CMK (cell line): ENCODE data around the gene KDR.

Experiments
- DNase-seq: peaks from one replicate; pipeline ENCODE4 v3.0.0-alpha.2; 2010; ENCODE audit warnings: low read depth

Gene KDR

DNA sequence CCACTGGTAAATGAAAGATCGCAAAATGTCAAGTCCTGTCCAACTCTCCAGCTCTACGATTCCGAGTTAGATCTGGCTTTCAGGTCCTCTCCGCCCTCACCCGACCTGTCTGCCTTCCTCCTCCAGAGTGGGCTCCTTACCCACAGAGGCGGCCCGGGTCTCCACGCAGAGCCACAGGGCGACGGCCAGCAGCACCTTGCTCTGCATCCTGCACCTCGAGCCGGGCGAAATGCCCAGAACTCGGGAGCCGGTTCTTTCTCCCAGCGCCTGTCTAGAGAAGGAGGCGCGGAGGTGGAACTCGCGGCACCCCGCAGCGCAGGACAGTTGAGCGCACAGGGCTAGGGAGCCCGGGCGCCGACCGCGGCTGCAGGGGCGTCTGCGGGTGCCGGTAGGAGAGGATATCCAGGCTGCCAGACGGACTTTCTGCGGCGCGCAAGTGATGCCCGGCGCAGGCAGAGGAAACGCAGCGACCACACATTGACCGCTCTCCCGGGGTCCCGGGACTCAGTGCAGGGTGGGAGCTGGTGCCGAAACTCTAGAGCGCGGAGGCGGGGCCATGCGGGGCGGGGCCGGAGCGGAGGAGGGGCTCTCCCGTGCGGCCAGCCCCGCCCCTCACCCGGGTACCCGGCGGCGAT, at the start of gene KDR:
Gene KDR (minus strand): TSS at position 509 of the 635 bp plus-strand sequence. CDS start 302 bp downstream, at position 207.
- no peak for DNase-seq

DNA sequence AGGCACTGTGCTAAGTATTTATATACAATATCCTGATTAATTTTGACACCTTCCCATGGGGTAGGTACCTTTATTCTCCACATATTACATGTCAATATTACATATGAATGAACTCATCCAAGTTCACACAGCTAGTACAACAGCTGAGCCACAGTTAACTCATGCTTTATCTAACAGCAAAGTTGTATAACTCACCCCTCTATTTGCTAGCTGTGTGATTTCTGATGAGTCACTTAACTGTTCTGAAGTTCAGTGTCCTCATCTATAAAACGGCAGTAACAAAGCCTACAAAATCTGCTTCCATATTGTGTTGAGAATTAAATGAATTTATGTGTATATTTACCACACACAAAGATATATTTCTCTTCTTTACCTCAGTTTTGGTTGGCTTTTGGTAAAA, 48.2 kb upstream of the KDR start:
- no peak for DNase-seq

DNA sequence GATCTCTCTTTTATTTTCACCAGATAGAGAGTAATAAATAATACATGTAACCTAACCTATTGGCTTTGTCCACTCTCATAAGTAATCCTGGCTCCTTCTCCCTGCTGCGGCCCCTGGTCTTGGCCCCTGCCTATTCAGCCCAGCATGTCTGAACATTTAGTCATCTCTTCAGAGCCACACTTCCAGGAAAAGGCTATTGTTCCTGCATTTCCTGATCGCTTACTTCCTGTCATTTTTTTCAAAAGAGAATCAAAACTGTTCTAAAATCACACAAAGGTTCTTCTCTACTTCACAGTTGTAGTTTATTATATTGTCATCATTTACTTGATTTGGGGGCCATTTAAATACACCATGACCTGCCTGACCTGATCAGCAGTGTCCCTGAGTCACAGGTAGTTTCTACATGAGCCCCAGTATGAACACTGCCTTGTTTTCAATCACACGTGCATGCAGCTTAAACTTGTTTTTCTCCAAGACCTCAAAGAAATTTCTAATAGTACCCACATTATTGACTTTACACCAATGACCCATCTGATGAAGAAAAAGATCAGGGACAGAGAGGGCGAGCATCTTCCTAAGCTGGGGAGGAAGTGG, 47.4 kb upstream of the KDR start:
- DNase-seq: no peak

DNA sequence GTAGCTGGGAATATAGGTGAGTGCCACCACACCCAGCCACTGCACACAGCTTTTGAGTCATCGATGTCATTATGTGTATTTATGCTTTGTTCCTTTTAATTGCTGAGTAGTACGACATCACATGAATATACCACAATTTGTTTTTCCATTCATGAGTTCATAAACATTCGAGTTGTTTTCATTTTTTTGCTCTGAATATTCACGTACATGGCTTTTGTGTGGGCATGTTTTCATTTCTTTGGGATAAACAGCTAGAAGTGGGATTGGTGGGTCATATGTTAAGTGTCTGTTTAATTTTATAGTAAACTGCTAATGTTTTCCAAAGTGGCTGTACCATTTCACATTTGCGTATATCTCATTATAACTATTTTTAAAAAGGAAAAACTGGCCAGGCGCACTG, 45.1 kb upstream of the KDR start:
- DNase-seq: no peak

DNA sequence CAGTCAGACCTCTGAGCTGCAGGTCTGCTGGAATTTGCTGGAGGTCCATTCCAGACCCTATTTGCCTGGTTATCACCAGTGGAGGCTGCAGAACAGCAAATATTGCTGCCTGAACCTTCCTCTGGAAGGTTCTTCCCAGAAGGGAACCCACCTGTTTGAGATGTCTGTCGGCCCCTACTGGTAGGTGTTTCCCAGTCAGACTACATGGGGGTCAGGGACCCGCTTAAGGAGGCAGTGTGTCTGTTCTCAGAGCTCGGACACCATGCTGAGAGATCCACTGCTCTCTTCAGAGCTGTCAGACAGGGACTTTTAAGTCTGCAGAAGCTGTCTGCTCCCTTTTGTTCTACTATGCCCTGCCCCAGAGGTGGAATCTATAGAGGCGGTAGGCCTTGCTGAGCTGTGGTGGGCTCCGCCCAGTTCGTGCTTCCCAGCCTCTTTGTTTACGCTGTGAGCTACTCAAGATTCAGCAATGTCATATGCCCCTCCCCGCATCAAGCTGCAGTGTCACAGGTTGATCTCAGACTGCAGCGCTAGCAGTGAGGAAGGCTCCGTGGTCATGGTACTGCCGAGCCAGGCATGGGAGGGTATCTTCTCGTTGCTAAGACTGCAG, 44.1 kb upstream of the KDR start:
- peak; percentile 46 for DNase-seq

DNA sequence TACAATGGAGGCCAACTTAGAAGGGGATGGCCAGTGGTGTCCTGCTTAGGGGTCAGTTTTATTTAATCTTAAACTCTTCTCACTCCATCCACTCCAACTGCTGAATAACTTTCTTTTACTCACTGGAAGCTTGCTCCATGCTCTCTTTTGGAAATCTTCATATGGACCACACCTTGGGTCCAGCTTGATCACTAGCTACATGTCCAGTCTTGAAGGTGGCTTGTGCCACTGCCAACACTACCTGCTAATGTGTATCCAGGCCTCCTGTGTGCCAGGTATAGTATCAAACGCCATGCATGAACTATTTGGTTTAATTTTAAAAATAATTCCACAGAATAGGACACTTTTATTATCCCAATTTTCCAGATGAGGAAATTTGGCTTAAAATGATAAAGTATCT, 37.0 kb upstream of the KDR start:
- DNase-seq: no peak

DNA sequence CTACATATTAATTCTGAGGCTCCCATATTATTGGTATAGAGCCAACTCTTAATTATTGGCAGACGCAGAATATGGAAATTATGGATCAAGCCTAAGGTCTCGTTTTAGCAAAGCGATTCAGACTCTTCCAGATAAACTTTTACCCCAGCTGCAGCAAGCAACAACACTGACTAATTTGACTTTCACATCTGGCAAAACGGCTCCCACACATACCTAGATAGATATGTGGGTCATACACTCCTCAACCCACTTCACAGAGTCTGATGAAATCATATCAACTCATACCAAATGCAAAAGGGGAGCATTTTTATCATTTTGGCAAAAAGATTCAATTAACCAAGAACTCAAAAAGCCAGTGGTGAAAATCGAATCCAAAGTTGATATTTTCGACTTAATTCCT, 36.3 kb upstream of the KDR start:
- DNase-seq: no peak

DNA sequence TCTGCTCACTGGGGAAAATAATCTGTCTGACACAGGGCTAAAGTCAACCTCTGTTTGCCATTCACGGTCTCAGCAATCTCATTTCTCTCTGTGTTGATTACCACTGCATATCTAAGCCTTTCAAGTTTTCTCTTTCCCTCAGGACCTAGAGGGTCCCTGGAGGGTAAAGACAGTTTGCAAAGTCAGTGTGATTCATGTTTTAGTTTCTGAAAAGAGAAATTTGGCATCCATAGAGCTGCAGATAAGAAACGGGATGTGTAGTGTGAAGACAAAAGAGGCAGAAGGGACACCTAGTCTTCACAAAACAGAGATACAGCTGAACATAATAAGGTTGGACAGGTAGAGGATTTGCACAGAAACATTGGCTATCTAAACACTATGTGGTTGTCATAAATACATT, 34.5 kb upstream of the KDR start:
- no peak for DNase-seq

DNA sequence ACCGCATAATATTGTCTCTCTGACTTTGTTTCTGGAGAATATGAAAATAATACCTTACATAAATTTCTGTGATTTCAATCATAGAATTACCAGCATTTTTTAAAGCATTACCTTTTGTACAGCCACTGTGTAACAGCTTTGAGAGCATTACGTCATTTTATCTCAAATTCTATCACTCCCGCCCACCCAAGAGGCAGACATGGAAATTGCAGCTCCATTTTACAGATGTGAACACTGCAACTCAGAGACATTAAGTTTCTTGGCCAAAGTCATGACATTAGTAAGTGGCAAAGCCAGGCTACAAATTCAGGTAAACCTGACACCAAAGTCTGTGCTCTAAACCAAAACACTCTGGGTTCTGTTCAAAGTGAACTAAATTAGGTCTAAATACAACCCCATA, 33.6 kb upstream of the KDR start:
- no peak for DNase-seq

DNA sequence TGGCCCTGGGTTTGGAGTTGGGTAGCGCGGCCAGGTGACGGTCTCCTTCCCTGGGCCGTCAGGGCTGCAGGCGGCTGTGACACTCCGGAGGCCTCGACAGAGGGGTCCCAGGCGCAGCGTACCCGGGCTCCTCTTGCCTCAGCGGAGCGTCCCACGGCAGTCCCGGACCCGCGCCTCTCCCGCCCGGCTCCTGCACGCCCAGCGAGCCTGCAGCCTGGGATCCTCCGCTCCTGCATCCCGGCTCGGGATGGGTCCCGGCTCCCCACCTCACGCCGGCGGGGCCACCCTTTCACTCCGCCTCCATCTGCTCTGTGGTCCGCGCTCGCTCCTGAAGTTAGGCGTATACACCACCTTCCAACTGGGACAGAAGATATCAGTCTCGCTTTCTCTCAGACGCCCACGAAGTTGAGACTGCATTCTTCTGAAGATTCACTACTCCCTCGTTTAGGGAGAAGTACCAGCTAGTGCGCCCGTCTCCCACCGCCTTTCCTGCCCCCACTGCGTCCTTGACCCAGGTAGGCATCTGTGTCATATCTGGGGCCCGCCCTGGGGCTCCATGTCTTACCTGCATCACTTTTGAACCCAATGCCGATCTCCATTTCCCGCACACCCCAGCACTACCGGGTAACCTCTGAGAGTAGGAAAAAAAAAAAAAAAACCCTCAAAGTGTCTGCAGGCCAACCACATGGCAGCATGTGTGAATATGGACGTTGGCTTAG, 32.3 kb upstream of the KDR start:
- no peak for DNase-seq

DNA sequence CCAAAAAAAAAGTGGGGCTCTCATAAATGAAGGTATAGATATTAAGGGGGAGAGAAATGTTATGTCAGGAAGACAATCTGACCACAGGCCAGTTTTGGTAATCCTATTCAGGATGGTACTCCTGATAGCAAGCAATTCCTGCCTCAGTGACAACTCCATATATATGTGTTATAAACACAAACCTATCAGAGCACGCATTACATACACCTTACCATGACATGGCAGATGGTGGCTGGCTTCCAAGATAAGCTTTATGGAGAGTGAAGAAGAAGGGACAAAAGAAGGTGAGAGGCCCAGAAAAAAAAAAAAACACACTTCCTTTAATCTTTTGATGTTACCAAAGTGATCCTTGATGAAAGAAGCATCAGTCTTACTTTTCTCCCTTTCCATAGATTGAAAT, 29.5 kb upstream of the KDR start:
- DNase-seq: peak; percentile 30

DNA sequence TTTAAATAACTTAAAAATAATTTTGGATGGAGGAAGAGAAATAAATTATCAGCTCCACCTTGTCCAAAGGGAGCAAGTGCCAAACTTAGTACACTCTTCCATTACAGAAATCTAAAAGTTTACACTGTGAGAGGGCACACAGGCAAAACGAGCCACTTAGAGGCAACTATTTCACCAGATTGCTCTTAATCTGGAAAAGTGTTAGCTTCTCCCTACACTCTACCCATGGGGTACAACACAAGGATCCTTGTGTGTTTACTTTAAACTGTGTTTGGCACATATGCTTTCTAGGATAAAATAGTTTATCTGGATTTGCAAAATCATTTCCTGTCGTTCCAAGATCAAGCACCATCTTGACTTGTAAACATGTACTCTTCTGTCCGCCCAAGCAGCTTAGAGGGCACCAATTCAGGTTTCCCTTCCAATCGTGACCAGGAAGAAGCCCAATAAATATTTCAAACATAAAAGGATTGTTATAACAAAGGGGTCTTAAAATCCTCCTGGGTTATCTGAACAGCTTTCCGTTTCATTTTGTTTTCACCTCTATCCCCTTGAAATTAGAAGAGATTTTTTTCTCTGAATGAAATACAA, 29.0 kb upstream of the KDR start:
- no peak for DNase-seq

DNA sequence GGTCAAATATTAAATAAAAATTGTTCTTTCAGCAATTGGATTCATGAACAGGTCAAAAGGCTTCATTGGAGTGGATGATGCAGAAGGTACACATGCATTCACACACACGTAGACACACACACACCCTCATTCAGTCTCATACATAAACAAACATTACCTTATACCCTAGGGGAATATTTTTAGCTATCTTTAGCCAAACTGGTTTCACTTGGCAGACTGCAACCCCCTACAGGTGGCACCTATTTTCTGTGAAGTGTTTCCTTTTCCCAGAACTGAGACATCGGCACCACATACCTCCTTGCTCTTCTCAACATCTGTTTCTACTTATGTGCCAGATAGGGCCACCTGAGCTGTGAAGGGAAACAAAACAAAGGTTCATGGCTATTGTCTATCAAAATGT, 18.5 kb upstream of the KDR start:
- DNase-seq: no peak

DNA sequence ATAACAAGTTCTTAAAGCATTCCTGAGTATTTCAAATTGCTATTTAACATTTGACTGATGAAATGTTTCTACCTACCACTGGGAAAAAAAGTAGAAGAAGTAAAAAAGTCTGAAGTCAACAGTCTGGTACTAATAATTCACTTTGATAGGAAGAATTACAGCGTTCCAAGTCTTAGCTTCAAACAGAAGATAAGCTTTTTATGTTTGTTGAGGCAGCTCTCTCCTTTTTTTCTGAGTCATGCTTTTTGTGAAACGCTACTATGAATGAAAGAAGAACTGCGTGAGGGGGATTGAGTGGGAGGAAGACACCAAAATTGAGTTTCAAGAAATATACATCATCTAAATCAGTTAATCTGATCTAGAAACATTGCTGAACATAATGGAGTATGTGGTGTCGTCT, 13.0 kb upstream of the KDR start:
- DNase-seq: no peak

DNA sequence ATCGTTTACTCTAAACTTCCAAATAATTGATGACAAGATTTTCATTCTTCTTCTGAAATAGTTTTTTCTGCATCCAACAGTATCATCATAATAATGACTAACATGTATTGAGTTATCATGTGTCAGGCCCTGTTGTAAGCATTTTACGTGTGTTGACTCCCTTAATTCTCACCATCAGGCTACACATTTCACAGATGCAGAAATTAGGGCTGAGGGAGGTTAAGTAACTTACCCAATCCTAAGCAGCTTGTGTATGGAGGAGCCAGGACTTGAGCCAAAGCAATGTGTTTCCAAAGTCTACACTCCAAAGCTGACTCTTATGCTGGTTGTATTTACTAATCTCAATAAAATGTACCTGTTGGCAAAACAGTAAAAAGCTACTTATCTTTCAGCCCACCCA, 11.2 kb upstream of the KDR start:
- DNase-seq: no peak

DNA sequence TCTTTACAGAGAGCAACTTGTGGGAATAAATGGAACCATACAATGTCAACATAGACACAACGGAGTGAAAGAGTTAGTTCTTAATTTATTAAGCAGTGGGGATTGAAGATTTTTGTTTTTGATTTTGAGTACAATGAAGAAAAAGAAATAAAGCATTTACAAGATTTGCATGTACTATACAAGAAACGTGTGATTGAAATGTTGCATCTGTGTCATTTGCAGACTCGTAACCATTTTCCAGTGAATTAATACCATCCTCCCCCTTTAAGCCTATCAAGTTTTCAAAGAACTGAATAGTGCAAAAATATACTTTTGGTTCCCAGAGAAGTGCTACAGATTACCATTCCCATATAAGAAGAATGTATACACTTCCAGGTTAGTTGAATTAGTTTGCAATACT, 8.6 kb upstream of the KDR start:
- no peak for DNase-seq

DNA sequence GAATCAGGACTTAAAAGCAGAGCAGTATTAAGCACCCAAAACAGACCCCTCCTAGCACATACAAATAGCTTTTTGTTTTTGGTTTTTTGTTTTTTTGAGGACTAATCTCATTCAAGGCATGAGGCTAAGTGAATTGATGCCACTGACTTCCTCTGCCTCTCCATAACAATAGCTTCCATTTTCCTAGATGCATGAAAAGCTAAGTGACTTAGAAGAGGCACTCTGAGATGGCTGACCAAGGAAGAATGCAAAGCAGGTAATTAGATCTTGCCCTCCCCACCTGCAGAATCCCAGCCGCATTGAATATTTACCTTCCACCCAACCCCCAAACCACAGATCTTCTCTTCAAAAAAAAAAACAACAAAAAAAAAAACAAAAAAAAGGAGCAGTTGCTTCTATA, 7.4 kb upstream of the KDR start:
- DNase-seq: no peak

DNA sequence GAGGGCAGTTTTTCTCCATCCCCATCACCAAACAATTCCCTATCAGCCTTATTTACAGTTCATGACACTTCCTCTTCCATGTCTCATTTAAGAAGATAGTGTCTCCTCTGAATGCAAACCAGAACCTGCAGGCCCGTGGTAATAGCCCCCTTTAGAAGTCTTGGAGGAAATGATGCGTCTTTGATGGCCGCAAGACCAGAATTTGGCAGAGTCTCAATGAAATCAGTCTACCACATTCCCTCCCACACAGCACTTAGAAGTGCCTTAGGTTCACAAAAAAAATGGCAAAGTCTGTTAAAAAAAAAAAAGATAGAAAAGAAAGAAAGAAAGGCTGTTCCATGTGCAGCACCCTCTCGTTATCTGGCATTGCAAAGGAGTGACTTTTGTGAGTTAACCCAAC, 2.1 kb upstream of the KDR start:
- peak; percentile 60 for DNase-seq

DNA sequence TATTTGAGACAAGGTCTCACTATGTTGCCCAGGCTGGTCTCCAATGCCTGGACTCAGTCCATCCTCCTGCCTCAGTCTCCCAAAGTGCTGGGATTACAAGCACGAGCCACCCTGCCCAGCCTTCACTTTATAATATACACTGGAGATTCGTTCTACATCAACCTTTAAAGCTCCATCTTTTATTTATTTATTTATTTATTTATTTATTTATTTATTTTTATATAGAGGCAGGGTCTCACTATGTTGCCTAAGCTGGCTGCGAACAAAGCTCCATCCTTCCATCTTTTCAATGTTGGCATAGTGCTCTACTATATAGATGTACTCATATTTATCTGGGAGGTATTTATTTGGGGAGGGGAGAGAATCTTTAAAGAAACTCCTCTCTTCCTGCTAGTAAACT, 1.7 kb upstream of the KDR start:
- DNase-seq: no peak

DNA sequence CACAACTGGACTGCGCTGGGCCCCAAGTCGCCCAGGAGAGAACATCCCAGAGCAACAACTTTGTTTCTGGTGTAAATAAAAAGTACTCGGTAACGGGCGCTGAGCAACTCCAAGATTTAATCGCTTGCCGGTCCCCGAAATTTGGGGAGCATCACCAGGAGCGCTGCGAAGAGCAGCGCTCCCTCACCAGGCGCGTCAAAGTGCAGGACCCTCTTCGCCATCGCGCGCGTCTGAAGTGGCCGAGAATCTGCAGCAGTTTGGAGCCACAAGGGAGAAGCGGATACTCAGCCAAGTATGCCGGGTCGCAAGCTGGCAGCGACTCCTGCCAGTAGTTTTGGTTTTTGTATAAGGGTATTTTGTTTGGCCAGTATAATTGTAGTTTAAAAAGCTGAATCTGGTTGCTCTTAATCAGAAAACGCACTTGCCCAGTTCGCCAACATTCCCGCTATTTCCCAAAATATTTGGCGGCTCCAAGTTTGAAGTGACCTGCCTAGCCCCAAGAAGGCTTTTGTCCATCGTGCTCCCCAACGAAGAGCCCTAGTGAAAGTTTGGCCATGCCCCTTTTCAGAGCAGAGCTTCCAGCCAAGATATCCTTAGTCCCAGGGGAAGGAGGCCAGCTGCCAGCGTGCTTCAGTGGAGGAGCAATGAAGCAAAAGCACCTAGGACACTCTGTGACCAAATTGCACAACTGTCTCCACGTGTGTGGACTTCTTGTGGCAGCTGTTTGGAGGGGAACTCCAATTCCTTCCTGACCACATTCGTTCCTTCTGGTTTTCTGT, 557 bp upstream of the KDR start:
- no peak for DNase-seq

DNA sequence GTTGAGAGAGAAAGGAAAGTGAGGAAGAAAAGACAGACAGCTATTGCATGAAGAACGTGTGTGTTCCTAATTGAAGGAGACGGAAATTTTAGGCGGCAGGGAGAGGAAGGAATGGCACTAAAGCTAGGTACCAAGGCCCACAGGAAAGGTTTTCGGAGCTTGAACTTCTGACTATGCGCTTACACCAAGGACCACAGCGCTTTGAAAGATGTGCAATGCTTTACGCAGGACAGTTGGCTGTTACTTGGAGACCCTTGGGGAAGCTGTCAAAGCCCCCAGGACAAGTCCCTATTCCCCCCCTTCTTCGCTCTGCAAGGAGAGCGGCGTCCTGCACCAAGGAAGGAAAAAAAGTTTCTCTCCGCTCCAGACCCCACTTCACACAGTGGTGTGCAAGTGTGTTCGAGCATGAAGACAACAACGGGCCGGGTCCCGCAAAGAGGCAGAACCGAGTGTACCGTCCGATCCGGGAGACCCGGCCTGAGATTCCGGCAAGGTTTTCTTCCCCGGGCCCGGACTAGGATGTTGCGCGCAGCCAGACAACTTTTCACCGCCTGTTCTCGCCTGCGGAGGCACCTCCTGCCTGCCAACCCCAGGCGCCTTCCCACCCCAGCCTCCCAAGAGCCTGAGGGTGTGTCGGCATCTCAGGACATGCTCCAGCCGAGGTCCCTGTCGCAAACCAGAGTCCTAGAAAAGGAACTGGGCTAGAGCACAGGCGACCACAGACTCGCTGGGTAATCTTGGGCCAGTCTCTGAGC, 896 bp downstream of the KDR start:
- no peak for DNase-seq
